ENCODE data around the gene APLP2.

APLP2 gene

GRCh38 chr11:130159139-130159538 lies 89.4 kb downstream of the APLP2 start:
- ATAC-seq = no peak
- no peak for TF ChIP-seq PATZ1 (CRISPR knock-in tag; IDR thresholded peaks at IDR 0.05; ENCODE audit: borderline replicate concordance)
- TF ChIP-seq TSHZ2 (CRISPR knock-in tag; IDR thresholded peaks at IDR 0.05) = no peak
- no peak for TF ChIP-seq GLIS3 (CRISPR knock-in tag; IDR thresholded peaks at IDR 0.05)
- no peak for TF ChIP-seq SNAI2 (CRISPR knock-in tag; IDR thresholded peaks at IDR 0.05)
- no peak for TF ChIP-seq ARNTL (CRISPR knock-in tag; IDR thresholded peaks at IDR 0.05; ENCODE audit: borderline replicate concordance, low read depth)
- TF ChIP-seq OSR1 (CRISPR knock-in tag; IDR thresholded peaks at IDR 0.05) = no peak
- TF ChIP-seq ISL1 (CRISPR knock-in tag; IDR thresholded peaks at IDR 0.05) = no peak
- no peak for TF ChIP-seq CSRNP3 (CRISPR knock-in tag; IDR thresholded peaks at IDR 0.05)
- no peak for TF ChIP-seq POU6F1 (CRISPR knock-in tag; IDR thresholded peaks at IDR 0.05; ENCODE audit: borderline replicate concordance, low read depth)
- no peak for TF ChIP-seq BACH2 (CRISPR knock-in tag; IDR thresholded peaks at IDR 0.05; ENCODE audit: borderline replicate concordance)
- TF ChIP-seq TCF4 (CRISPR knock-in tag; IDR thresholded peaks at IDR 0.05; ENCODE audit: borderline replicate concordance) = no peak
- TF ChIP-seq ESRRG (CRISPR knock-in tag; IDR thresholded peaks at IDR 0.05) = no peak

GRCh38 chr11:130159657-130160497 lies 90.2 kb downstream of the APLP2 start, which contains the start of gene ST14:
ST14 (plus strand) TSS chr11:130159782; CDS start chr11:130159980, 198 bp downstream.
- no peak for TF ChIP-seq ISL1 (CRISPR knock-in tag; IDR thresholded peaks at IDR 0.05)
- no peak for TF ChIP-seq RARB (CRISPR knock-in tag; IDR thresholded peaks at IDR 0.05)
- no peak for TF ChIP-seq OSR1 (CRISPR knock-in tag; IDR thresholded peaks at IDR 0.05)
- no peak for ATAC-seq

GRCh38 chr11:130160498-130161155 lies 90.9 kb downstream of the APLP2 start:
- no peak for ATAC-seq
- TF ChIP-seq CREB5 (CRISPR knock-in tag; IDR thresholded peaks at IDR 0.05; ENCODE audit: low read depth) = no peak
- no peak for TF ChIP-seq TOX (CRISPR knock-in tag; IDR thresholded peaks at IDR 0.05; ENCODE audit: borderline replicate concordance)
- TF ChIP-seq CSDC2 (CRISPR knock-in tag; IDR thresholded peaks at IDR 0.05) = no peak
- no peak for TF ChIP-seq POU6F1 (CRISPR knock-in tag; IDR thresholded peaks at IDR 0.05; ENCODE audit: borderline replicate concordance, low read depth)
- TF ChIP-seq OSR1 (CRISPR knock-in tag; IDR thresholded peaks at IDR 0.05) = no peak
- TF ChIP-seq CSRNP3 (CRISPR knock-in tag; IDR thresholded peaks at IDR 0.05) = no peak
- TF ChIP-seq SNAI2 (CRISPR knock-in tag; IDR thresholded peaks at IDR 0.05) = no peak
- no peak for TF ChIP-seq TSHZ2 (CRISPR knock-in tag; IDR thresholded peaks at IDR 0.05)
- TF ChIP-seq ZNF70 (CRISPR knock-in tag; IDR thresholded peaks at IDR 0.05) = no peak

Data from SK-N-SH treated with all-trans-retinoic acid at 6 μM for 48 hours (cell line).